Measurements from ENCODE around the gene SOX6.

SOX6 gene

DNA sequence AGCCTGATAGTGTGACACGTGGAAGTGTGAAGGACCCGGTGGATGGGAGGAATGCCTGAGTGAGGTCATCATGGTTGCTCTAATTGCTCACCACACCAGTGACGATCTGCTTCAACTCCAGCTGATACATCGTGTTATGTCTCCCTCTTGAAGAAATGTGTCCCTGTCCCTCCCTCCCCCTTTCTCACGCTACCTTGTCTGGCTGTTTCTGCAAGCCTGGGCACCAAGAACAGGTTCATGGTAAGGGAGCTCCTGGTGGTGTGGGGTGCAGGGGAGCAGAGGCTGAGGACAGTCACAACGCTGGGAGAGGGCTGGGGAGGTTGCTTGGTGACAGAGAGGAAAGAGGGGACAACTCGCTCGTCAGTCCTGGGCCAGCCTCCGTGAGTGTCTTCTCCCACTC is 413.4 kb downstream of the SOX6 start:
- no peak for TF ChIP-seq CTCF (conservative IDR thresholded peaks at IDR 0.05; ENCODE audit: low read length)

GRCh38 chr11:15942126-15942525 is 414.2 kb downstream of the SOX6 start:
- no peak for TF ChIP-seq CTCF (conservative IDR thresholded peaks at IDR 0.05; ENCODE audit: low read length)
- H3K4me3 ChIP-seq (ENCODE audit: low read length) = no peak overlapping the region
- DNase-seq (ENCODE audit: low read depth) = no peak

More for the DNA sequence above, 413.4 kb downstream of the SOX6 start:
- DNase-seq (ENCODE audit: low read depth) = no peak
- no peak overlapping the region for H3K4me3 ChIP-seq (ENCODE audit: low read length)

- peak; percentile 43 for DNase-seq (ENCODE audit: low read depth)
These were observed 415.1 kb downstream of the SOX6 start for GRCh38 chr11:15941206-15941770.

DNA sequence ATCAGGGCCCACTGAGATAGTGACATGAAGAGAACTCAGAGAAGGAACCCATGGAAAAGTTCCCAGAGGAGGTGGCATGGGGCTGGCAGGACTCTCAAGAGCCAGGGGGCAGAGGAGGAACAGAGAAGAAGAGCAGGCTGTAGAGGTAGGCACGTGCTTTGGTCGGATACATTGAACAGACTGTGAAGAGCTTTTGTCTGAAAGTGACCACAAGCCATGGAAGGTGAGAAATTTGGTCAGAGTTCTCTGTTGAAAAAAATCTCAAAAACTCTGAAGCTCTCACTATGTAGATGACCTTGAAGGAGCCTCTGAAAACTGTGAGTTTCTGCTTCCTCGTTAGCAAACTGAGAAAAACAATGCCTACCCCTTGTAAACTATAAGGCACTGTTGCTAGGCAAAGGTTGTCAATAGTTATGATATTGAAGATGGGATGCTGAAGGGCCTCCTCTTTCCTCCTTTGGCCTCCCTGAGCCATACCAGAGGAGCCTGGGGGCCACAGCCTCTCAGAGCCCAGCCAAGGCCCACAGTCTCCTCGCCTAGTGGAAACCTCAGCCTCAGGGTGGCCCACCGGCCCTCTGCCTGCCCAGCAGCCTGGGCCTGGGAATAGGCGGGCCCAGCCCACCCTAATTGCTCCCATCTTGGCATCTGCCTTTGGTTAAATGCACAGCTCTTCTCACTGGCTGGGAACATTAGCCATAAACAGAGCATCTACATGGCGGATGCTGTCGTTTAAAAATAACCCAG is 415.7 kb downstream of the SOX6 start:
- no peak overlapping the region for H3K4me3 ChIP-seq (ENCODE audit: low read length)
- no peak for DNase-seq (ENCODE audit: low read depth)
- no peak for TF ChIP-seq CTCF (conservative IDR thresholded peaks at IDR 0.05; ENCODE audit: low read length)

More at GRCh38 chr11:15941206-15941770, 415.1 kb downstream of the SOX6 start:
- peak; percentile 75 for TF ChIP-seq CTCF (conservative IDR thresholded peaks at IDR 0.05; ENCODE audit: low read length)
- H3K4me3 ChIP-seq (ENCODE audit: low read length) = peak overlapping the region; percentile 24; the same call in 1 of the 2 replicates

DNA sequence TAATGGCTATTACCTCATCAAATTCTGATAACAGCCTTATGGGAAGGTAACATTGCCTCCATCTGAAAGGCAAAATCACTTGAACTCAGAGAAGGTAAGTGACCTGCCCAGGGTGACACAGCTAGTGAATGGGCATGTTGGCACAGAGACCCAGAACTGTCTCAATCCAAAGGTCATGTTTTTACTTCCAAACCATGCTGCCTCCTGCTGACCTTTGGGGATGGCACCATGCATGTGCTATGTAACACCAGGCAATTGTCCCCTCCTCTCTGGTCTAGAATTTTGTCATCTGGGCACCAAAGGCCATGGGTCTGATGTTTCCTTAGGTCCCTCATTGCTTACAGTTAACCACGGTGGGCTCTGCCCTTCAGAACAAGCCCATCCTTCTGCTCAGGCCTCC is 417.4 kb downstream of the SOX6 start:
- TF ChIP-seq CTCF (conservative IDR thresholded peaks at IDR 0.05; ENCODE audit: low read length) = no peak
- no peak for DNase-seq (ENCODE audit: low read depth)
- H3K4me3 ChIP-seq (ENCODE audit: low read length) = no peak overlapping the region

- no peak overlapping the region for H3K4me3 ChIP-seq (ENCODE audit: low read length)
- no peak for TF ChIP-seq CTCF (conservative IDR thresholded peaks at IDR 0.05; ENCODE audit: low read length)
- DNase-seq (ENCODE audit: low read depth) = no peak
These were observed 418.2 kb downstream of the SOX6 start for GRCh38 chr11:15938121-15938611.

- H3K4me3 ChIP-seq (ENCODE audit: low read length) = no peak overlapping the region
- TF ChIP-seq CTCF (conservative IDR thresholded peaks at IDR 0.05; ENCODE audit: low read length) = no peak
- no peak for DNase-seq (ENCODE audit: low read depth)
These were observed 418.7 kb downstream of the SOX6 start for GRCh38 chr11:15937601-15938120.
